Sciatic nerve (tissue), 1 donor: ENCODE results near the gene TNKS1BP1. TPM values are rescaled to one million over a fixed set of nuclear protein-coding genes. Genes with fewer than 3 reads are reported as not detected.

Experiments used
- total RNA-seq: library from RNA; stranded (reverse); fragmentation: NEBNext Ultra II Directional; extraction: Animal tissue kit (Norgen Biotek cat#: 25700); gene quantifications from one replicate; pipeline ENCODE4 v1.2.1, GENCODE V29; 2021
- donor health status: DM: no; HTN: no; CAD: no.

The TNKS1BP1 gene
- total RNA-seq, 1 donor from 2014 or later = 178 TPM

Other genes starting within 250 kb of the TNKS1BP1 start
- gene LRRC55, start 143.0 kb downstream of the TNKS1BP1 start, total RNA-seq = not detected
- 12.7 TPM for gene APLNR, start 87.7 kb downstream of the TNKS1BP1 start, total RNA-seq
- 54.9 TPM for gene SSRP1, start 10.9 kb upstream of the TNKS1BP1 start, total RNA-seq
- gene P2RX3, start 13.4 kb upstream of the TNKS1BP1 start, total RNA-seq = not detected
- not detected for gene PRG3, start 56.2 kb upstream of the TNKS1BP1 start, total RNA-seq
- gene PRG2, start 65.7 kb upstream of the TNKS1BP1 start, total RNA-seq = not detected
- gene SLC43A3, start 102.2 kb upstream of the TNKS1BP1 start, total RNA-seq = 75.4 TPM
- 2.5 TPM for gene RTN4RL2, start 135.6 kb upstream of the TNKS1BP1 start, total RNA-seq
- gene SLC43A1, start 190.8 kb upstream of the TNKS1BP1 start, total RNA-seq = 14.8 TPM
- gene TIMM10, start 205.8 kb upstream of the TNKS1BP1 start, total RNA-seq = 42.0 TPM
- not detected for gene SMTNL1, start 212.6 kb upstream of the TNKS1BP1 start, total RNA-seq
- 53.5 TPM for gene UBE2L6, start 242.7 kb upstream of the TNKS1BP1 start, total RNA-seq